GM12878 (cell line): ENCODE measurements around the gene VSTM5.

Experiments
- CEBPB ChIP-seq, 2 experiments: fragments of 150-350 bp in 1 of 2; IDR thresholded peaks; 2 replicates each; pipeline ENCODE4 v1.6.1; 2012 to 2014; ENCODE audit warnings: low read depth in 2 of 2, low read length in 2 of 2, borderline replicate concordance in 1 of 2, inconsistent platforms in 1 of 2
- CTCF ChIP-seq, 3 experiments: IDR thresholded peaks in 2 of 3; conservative IDR thresholded peaks in 1 of 3; 2 replicates each; pipeline ENCODE4 v1.5.1; 2011; ENCODE audit warnings: low read depth in 3 of 3, low read length in 3 of 3, mild to moderate bottlenecking in 3 of 3, control low read depth in 2 of 3, moderate library complexity in 2 of 3, inconsistent platforms in 1 of 3, mixed read lengths in 1 of 3; ENCODE audit not compliant: control insufficient read depth in 2 of 3, insufficient read depth in 1 of 3; ENCODE audit errors: extremely low read depth in 1 of 3
- POLR2A ChIP-seq: IDR thresholded peaks from 2 replicates; pipeline ENCODE4 v1.6.1; 2011; ENCODE audit warnings: low read depth, mild to moderate bottlenecking, low read length
- STAT1 ChIP-seq: fragments of 450-650 bp; conservative IDR thresholded peaks from 2 replicates; pipeline ENCODE4 v1.6.1; 2014; ENCODE audit warnings: antibody characterized with exemption, mild to moderate bottlenecking
- SUZ12 ChIP-seq: fragments of 200-600 bp; sonication (generic); IDR thresholded peaks from one replicate; pipeline ENCODE4 v1.6.1; 2018; ENCODE audit warnings: antibody characterized with exemption, mild to moderate bottlenecking; ENCODE audit not compliant: unreplicated experiment
- TF ChIP-seq, protein P1 (sequence below): fragments of 450-650 bp; IDR thresholded peaks from 2 replicates; pipeline ENCODE4 v1.6.1; 2017; ENCODE audit warnings: antibody characterized with exemption, mild to moderate bottlenecking, moderate library complexity

- TF ChIP-seq STAT1 (no peak), CTCF (IDR thresholded peaks at IDR 0.05 in 2 of 3, conservative IDR thresholded peaks at IDR 0.05 in 1 of 3; ENCODE audit: control insufficient read depth in 2 of 3, extremely low read depth in 1 of 3, insufficient read depth in 1 of 3, low read depth in 3 of 3, low read length in 3 of 3) (no peak), POLR2A (no peak), SUZ12 (no peak), CEBPB (IDR thresholded peaks at IDR 0.05; ENCODE audit: borderline replicate concordance in 1 of 2, low read depth in 2 of 2, low read length in 2 of 2) (no peak)
- TF ChIP-seq, protein P1, sequence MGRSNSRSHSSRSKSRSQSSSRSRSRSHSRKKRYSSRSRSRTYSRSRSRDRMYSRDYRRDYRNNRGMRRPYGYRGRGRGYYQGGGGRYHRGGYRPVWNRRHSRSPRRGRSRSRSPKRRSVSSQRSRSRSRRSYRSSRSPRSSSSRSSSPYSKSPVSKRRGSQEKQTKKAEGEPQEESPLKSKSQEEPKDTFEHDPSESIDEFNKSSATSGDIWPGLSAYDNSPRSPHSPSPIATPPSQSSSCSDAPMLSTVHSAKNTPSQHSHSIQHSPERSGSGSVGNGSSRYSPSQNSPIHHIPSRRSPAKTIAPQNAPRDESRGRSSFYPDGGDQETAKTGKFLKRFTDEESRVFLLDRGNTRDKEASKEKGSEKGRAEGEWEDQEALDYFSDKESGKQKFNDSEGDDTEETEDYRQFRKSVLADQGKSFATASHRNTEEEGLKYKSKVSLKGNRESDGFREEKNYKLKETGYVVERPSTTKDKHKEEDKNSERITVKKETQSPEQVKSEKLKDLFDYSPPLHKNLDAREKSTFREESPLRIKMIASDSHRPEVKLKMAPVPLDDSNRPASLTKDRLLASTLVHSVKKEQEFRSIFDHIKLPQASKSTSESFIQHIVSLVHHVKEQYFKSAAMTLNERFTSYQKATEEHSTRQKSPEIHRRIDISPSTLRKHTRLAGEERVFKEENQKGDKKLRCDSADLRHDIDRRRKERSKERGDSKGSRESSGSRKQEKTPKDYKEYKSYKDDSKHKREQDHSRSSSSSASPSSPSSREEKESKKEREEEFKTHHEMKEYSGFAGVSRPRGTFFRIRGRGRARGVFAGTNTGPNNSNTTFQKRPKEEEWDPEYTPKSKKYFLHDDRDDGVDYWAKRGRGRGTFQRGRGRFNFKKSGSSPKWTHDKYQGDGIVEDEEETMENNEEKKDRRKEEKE, result no peak
These were observed 42.4 kb downstream of the VSTM5 start for GRCh38 chr11:93807980-93808379.
